H1 (cell line): ENCODE data around the gene MEGF11. TPM values are rescaled to one million over a fixed set of nuclear protein-coding genes. Genes with fewer than 3 reads are reported as not detected.

Experiments used
- CTCF ChIA-PET: fragments of 300-600 bp; sonication (Branson Sonifier 250); formaldehyde crosslinking; loops from one replicate; lab custom pipeline; 2021; ENCODE audit not compliant: partially characterized antibody; lab: Charles Lee
- POLR2A ChIA-PET: fragments of 300-600 bp; sonication (Branson Sonifier 250); formaldehyde crosslinking; loops from one replicate; lab custom pipeline; 2021; ENCODE audit warnings: inconsistent platforms; ENCODE audit not compliant: partially characterized antibody; lab: Charles Lee
- DNase-seq, 2 experiments: peaks; one replicate each; pipeline versions ENCODE4 v3.0.0 to v3.0.0-alpha.2; 2010 to 2022; ENCODE audit warnings: low spot score in 2 of 2, low read depth in 1 of 2, mixed read lengths in 1 of 2
- FAIRE-seq: peaks from 2 replicates; lab custom pipeline; 2011; peaks lifted over from hg19 to GRCh38; lab: Jason Lieb, UNC
- H2AFZ ChIP-seq: 2 replicates; pipeline ENCODE4 v1.8.1; 2012; ENCODE audit warnings: low read length, inconsistent platforms
- H2AK5ac ChIP-seq: 2 replicates; pipeline ENCODE4 v1.6.1; 2013; ENCODE audit warnings: low read depth, low read length
- H2BK120ac ChIP-seq: replicated peaks from 2 replicates; pipeline ENCODE3; 2013; ENCODE audit warnings: low read depth, low read length, inconsistent platforms
- H2BK12ac ChIP-seq: 2 replicates; pipeline ENCODE4 v1.6.1; 2013; ENCODE audit warnings: low read depth, low read length
- H2BK15ac ChIP-seq: 2 replicates; pipeline ENCODE4 v1.6.1; 2013; ENCODE audit warnings: low read length
- H2BK20ac ChIP-seq: 2 replicates; pipeline ENCODE4 v1.6.1; 2013; ENCODE audit warnings: low read length
- H2BK5ac ChIP-seq: 2 replicates; pipeline ENCODE4 v1.6.1; 2013; ENCODE audit warnings: low read depth, low read length
- H3K14ac ChIP-seq: 2 replicates; pipeline ENCODE4 v1.6.1; 2013; ENCODE audit warnings: inconsistent platforms; ENCODE audit not compliant: insufficient read length
- H3K18ac ChIP-seq: 2 replicates; pipeline ENCODE4 v1.6.1; 2013; ENCODE audit warnings: low read length; ENCODE audit errors: extremely low read depth
- H3K23ac ChIP-seq: 2 replicates; pipeline ENCODE4 v1.6.1; 2013; ENCODE audit warnings: inconsistent platforms; ENCODE audit not compliant: insufficient read length
- H3K23me2 ChIP-seq: 2 replicates; pipeline ENCODE4 v1.6.1; 2013; ENCODE audit warnings: low read depth, low read length
- H3K27ac ChIP-seq: 2 replicates; pipeline ENCODE4 v1.6.1; 2011; ENCODE audit warnings: low read depth, low read length, inconsistent platforms
- H3K27me3 ChIP-seq, 4 experiments: replicated peaks in 1 of 4; 1 replicate in 1 of 4; 2 replicates in 3 of 4; pipeline versions ENCODE4 v1.6.1 to v1.8.1; 2011 to 2013; ENCODE audit warnings: low read length in 3 of 4, mild to moderate bottlenecking in 3 of 4, inconsistent platforms in 2 of 4, mixed read lengths in 2 of 4, moderate library complexity in 1 of 4; ENCODE audit not compliant: control insufficient read depth in 3 of 4, insufficient read depth in 3 of 4; ENCODE audit errors: extremely low read depth in 1 of 4
- H3K36me3 ChIP-seq, 4 experiments: 2 replicates each; pipeline versions ENCODE4 v1.6.1 to v1.8.1; 2011 to 2013; ENCODE audit warnings: mild to moderate bottlenecking in 4 of 4, low read length in 3 of 4, moderate library complexity in 2 of 4, control low read depth in 1 of 4, inconsistent platforms in 1 of 4; ENCODE audit not compliant: insufficient read depth in 4 of 4, control insufficient read depth in 2 of 4
- H3K4ac ChIP-seq: replicated peaks from 2 replicates; pipeline ENCODE3; 2013; ENCODE audit warnings: low read length, low read depth, mixed read lengths, inconsistent platforms; ENCODE audit not compliant: insufficient read length
- H3K4me1 ChIP-seq, 4 experiments: replicated peaks in 1 of 4; 1 replicate in 1 of 4; 2 replicates in 3 of 4; pipeline versions ENCODE4 v1.6.1 to v1.8.1; 2011 to 2013; ENCODE audit warnings: low read length in 3 of 4, inconsistent platforms in 2 of 4, mixed read lengths in 1 of 4; ENCODE audit not compliant: insufficient read depth in 4 of 4, control insufficient read depth in 3 of 4
- H3K4me2 ChIP-seq, 2 experiments: 2 replicates each; pipeline versions ENCODE4 v1.6.1 to v1.8.1; 2011 to 2013; ENCODE audit warnings: low read depth in 2 of 2, low read length in 2 of 2, control low read depth in 1 of 2, inconsistent platforms in 1 of 2, mild to moderate bottlenecking in 1 of 2; ENCODE audit not compliant: insufficient read depth in 1 of 2
- H3K4me3 ChIP-seq, 4 experiments: fragments of 200-600, 300-600 bp in 1 of 4; sonication (generic), shearing (Covaris generic), sonication (Bioruptor Twin) in 1 of 4; 2 replicates each; pipeline versions ENCODE4 v1.5.1 to v1.8.1; 2011 to 2016; ENCODE audit warnings: low read length in 4 of 4, low read depth in 3 of 4, control low read depth in 2 of 4, inconsistent platforms in 2 of 4, mild to moderate bottlenecking in 2 of 4, mixed read lengths in 1 of 4, moderate library complexity in 1 of 4; ENCODE audit not compliant: insufficient read depth in 2 of 4; ENCODE audit errors: extremely low read depth in 1 of 4
- H3K56ac ChIP-seq: replicated peaks from 2 replicates; pipeline ENCODE3; 2013; ENCODE audit warnings: low read depth, mild to moderate bottlenecking, mixed read lengths, low read length, inconsistent platforms; ENCODE audit not compliant: insufficient read length
- H3K79me1 ChIP-seq: 2 replicates; pipeline ENCODE4 v1.6.1; 2013; ENCODE audit warnings: low read depth, low read length, control low read depth
- H3K79me2 ChIP-seq, 2 experiments: 2 replicates each; pipeline versions ENCODE4 v1.6.1 to v1.8.1; 2012 to 2013; ENCODE audit warnings: low read length in 2 of 2, mild to moderate bottlenecking in 2 of 2, inconsistent platforms in 1 of 2; ENCODE audit not compliant: insufficient read depth in 2 of 2, control insufficient read depth in 1 of 2
- H3K9ac ChIP-seq, 4 experiments: replicated peaks in 1 of 4; 1 replicate in 1 of 4; 2 replicates in 3 of 4; pipeline versions ENCODE4 v1.6.1 to v1.8.1; 2011 to 2013; ENCODE audit warnings: low read depth in 3 of 4, low read length in 3 of 4, control low read depth in 2 of 4, mild to moderate bottlenecking in 2 of 4, moderate library complexity in 2 of 4, inconsistent platforms in 1 of 4; ENCODE audit errors: extremely low read depth in 1 of 4
- H3K9me3 ChIP-seq, 2 experiments: 2 replicates each; pipeline versions ENCODE4 v1.6.1 to v1.8.1; 2012 to 2013; ENCODE audit warnings: mild to moderate bottlenecking in 2 of 2, moderate library complexity in 2 of 2, control low read depth in 1 of 2, inconsistent platforms in 1 of 2, low read depth in 1 of 2, low read length in 1 of 2, mixed read lengths in 1 of 2; ENCODE audit not compliant: insufficient read depth in 2 of 2
- H4K20me1 ChIP-seq, 2 experiments: replicated peaks in 1 of 2; 2 replicates each; pipeline versions ENCODE3 to v1.8.1; 2011 to 2013; ENCODE audit warnings: inconsistent platforms in 2 of 2, low read length in 2 of 2, mild to moderate bottlenecking in 1 of 2; ENCODE audit not compliant: insufficient read depth in 2 of 2, control insufficient read depth in 1 of 2
- H4K5ac ChIP-seq: 2 replicates; pipeline ENCODE4 v1.6.1; 2013; ENCODE audit warnings: low read length, low read depth, mixed read lengths, inconsistent platforms; ENCODE audit not compliant: insufficient read length
- H4K8ac ChIP-seq: 2 replicates; pipeline ENCODE4 v1.8.0; 2013; ENCODE audit warnings: mild to moderate bottlenecking, moderate library complexity, low read length, inconsistent platforms; ENCODE audit not compliant: insufficient read depth; ENCODE audit errors: extremely low read depth
- H4K91ac ChIP-seq: replicated peaks from 2 replicates; pipeline ENCODE3; 2013; ENCODE audit warnings: low read length, mixed read lengths, inconsistent platforms; ENCODE audit not compliant: insufficient read length
- CEBPB ChIP-seq: IDR thresholded peaks from 2 replicates; pipeline ENCODE4 v1.6.1; 2012; ENCODE audit warnings: low read depth, low read length
- GTF2F1 ChIP-seq: IDR thresholded peaks from 2 replicates; pipeline ENCODE4 v1.6.1; 2012; ENCODE audit warnings: low read depth, low read length, improper control_type of control experiment, borderline replicate concordance
- HDAC6 ChIP-seq: IDR thresholded peaks from one replicate; pipeline ENCODE4 v1.7.1; 2012; ENCODE audit warnings: low read depth, mild to moderate bottlenecking, inconsistent platforms, low read length, moderate library complexity
- JUN ChIP-seq: IDR thresholded peaks from 2 replicates; pipeline ENCODE4 v1.6.1; 2011; ENCODE audit warnings: low read depth, mild to moderate bottlenecking, improper control_type of control experiment, low read length
- KDM1A ChIP-seq: fragments of 200-600, 300-600 bp; sonication (generic); IDR thresholded peaks from 2 replicates; pipeline ENCODE4 v1.7.1; 2016; ENCODE audit warnings: mild to moderate bottlenecking, low read length, borderline replicate concordance
- NRF1 ChIP-seq: IDR thresholded peaks from 2 replicates; pipeline ENCODE4 v1.6.1; 2011; ENCODE audit warnings: mild to moderate bottlenecking, low read depth, low read length, improper control_type of control experiment
- PHF8 ChIP-seq: fragments of 200-600 bp; sonication (generic); conservative IDR thresholded peaks from 2 replicates; pipeline ENCODE4 v1.7.1; 2012; ENCODE audit warnings: low read depth, mild to moderate bottlenecking, inconsistent platforms, low read length, moderate library complexity
- RNF2 ChIP-seq: fragments of 200-900, 300-1000 bp; sonication (generic); IDR thresholded peaks from 2 replicates; pipeline ENCODE4 v1.7.1; 2016; ENCODE audit warnings: borderline replicate concordance, low read depth, mild to moderate bottlenecking, antibody characterized with exemption, low read length; ENCODE audit not compliant: poor library complexity, severe bottlenecking; ENCODE audit errors: missing control alignments
- ZNF274 ChIP-seq: IDR thresholded peaks from 2 replicates; pipeline ENCODE4 v1.7.0; 2012; ENCODE audit warnings: low read length, borderline replicate concordance; ENCODE audit errors: extremely low read depth
- whole genome bisulfite sequencing, 2 experiments: shearing (Covaris generic) in 1 of 2; methylation state at CpG; one replicate each; pipeline versions ENCODE4 v1.1.6 to v1.1.7; 2013 to 2015; ENCODE audit warnings: low lambda C conversion rate in 2 of 2, mixed read lengths in 2 of 2, inconsistent platforms in 1 of 2, low coverage in 1 of 2, missing lambda C conversion rate in 1 of 2; ENCODE audit not compliant: insufficient replicate concordance in 2 of 2, insufficient coverage in 1 of 2, insufficient read length in 1 of 2; ENCODE audit errors: extremely low coverage in 1 of 2, missing lambda C conversion rate in 1 of 2; 5-methylcytosine and 5-hydroxymethylcytosine counted together
- polyA plus RNA-seq, 7 experiments: library from polyadenylated mRNA; depleted of rRNA in 3 of 7; stranded (reverse) in 5 of 7; unstranded in 2 of 7; fragments of >200 nt in 5 of 7; fragments of 200-250 nt in 2 of 7; gene quantifications; 1 replicate in 5 of 7; 2 replicates in 1 of 7; 4 replicates in 1 of 7; pipeline versions ENCODE4 v1.2.1 to v1.2.3, GENCODE V29; 2011 to 2013; ENCODE audit warnings: missing spikeins in 2 of 7, mixed read lengths in 2 of 7
- total RNA-seq: library from RNA; stranded (reverse); fragmentation: NEBNext Ultra II Directional; extraction: Animal tissue kit (Norgen Biotek cat#: 25700); gene quantifications from 2 replicates; pipeline ENCODE4 v1.2.1, GENCODE V29; 2021
- TF ChIP-seq, protein P1 (sequence below), 3 experiments: IDR thresholded peaks; 1 replicate in 2 of 3; 2 replicates in 1 of 3; pipeline versions ENCODE4 v1.5.1 to v1.6.1; 2011; ENCODE audit warnings: low read length in 3 of 3, mild to moderate bottlenecking in 3 of 3, inconsistent platforms in 2 of 3, low read depth in 1 of 3, moderate library complexity in 1 of 3; ENCODE audit not compliant: insufficient read depth in 1 of 3; ENCODE audit errors: control extremely low read depth in 1 of 3

MEGF11 gene
- total and polyA plus RNA-seq, 2 of the 8 experiments (the other 6 are each of a cell fraction or from before 2014, with no cell fraction given), result 4.4 to 4.8 TPM

DNA sequence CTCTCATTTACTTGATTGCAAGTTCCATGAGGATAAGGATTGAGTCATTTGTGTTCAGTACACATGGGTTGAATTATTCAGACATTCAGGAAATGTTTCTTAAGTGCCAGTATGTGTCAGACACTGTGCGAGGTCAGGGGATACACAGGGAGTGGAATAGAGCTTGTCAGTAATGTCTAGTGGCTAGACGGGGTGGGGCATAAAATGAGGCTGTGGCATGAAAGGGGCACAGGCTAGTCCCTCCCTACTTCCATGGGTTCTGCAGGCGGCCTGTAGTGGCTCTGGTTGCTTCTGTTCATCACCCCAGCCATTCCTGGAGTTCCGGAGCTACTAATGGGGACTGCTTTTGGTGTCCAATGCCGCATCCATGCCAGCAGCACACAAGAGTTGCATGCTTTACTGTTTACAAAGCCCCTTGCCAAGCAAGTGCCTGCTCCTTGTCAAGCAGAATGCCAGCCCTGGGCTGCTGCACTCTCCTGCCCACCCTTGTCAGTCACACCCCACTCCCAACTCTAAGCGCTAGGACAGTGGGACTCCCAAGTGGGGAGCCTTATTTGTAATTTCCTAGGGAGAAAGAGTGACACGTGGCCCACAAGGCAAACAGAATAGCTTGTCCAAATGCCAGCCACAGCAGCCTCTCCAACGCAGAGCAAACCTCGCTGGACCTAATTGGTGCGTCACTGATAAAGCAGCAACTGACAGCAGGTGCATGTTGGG, 313.5 kb downstream of the MEGF11 start:
- no peak for FAIRE-seq
- no peak overlapping the region for H2AFZ ChIP-seq
- H2AK5ac ChIP-seq, result no peak overlapping the region
- H3K4ac ChIP-seq, result no peak overlapping the region
- no peak overlapping the region for H2BK5ac ChIP-seq
- ChIA-PET CTCF (interaction anchor here (0.5 to 1.6 kb wide), 8 partner anchors 10 to 162 kb away, joined by 3 to 6 read pairs (median 4); no protein-coding TSS in a partner anchor), POLR2A (no interaction called here)
- H3K9ac ChIP-seq, result no peak overlapping the region; a peak in 1 of 7 replicates
- H3K9me3 ChIP-seq, result no peaks in the 10 kb centered on the region
- no peak for DNase-seq
- H3K4me1 ChIP-seq, result no peaks in the 10 kb centered on the region
- no peak overlapping the region for H3K4me3 ChIP-seq
- H3K18ac ChIP-seq, result no peak overlapping the region
- H3K27ac ChIP-seq, result no peak overlapping the region
- no peaks in the 10 kb centered on the region for H4K20me1 ChIP-seq
- H2BK20ac ChIP-seq, result no peak overlapping the region
- no peak overlapping the region for H2BK120ac ChIP-seq
- peak overlapping the region; percentile 60 for H4K8ac ChIP-seq
- no peaks in the 10 kb centered on the region for H3K79me1 ChIP-seq
- no peak overlapping the region for H3K14ac ChIP-seq
- H3K79me2 ChIP-seq, result no peaks in the 10 kb centered on the region
- H3K23me2 ChIP-seq, result no peaks in the 10 kb centered on the region
- H3K36me3 ChIP-seq, result no peaks in the 10 kb centered on the region
- 94% methylated on average over 10 of the region's 10 CpGs; no CpG with 5 or more reads in 1 of the 2 experiments for WGBS, 2 experiments
- H3K4me2 ChIP-seq, result no peak overlapping the region
- no peak overlapping the region for H2BK15ac ChIP-seq
- no peak overlapping the region for H4K91ac ChIP-seq
- H3K23ac ChIP-seq, result no peak overlapping the region
- no peak overlapping the region for H3K56ac ChIP-seq
- H3K27me3 ChIP-seq, result no peaks in the 10 kb centered on the region
- H4K5ac ChIP-seq, result no peak overlapping the region
- no peak overlapping the region for H2BK12ac ChIP-seq
- TF ChIP-seq HDAC6 (no peak), GTF2F1 (no peak), JUN (no peak), NRF1 (no peak), PHF8 (no peak), ZNF274 (no peak), KDM1A (no peak), CEBPB (no peak), RNF2 (no peak)
- TF ChIP-seq, protein P1, sequence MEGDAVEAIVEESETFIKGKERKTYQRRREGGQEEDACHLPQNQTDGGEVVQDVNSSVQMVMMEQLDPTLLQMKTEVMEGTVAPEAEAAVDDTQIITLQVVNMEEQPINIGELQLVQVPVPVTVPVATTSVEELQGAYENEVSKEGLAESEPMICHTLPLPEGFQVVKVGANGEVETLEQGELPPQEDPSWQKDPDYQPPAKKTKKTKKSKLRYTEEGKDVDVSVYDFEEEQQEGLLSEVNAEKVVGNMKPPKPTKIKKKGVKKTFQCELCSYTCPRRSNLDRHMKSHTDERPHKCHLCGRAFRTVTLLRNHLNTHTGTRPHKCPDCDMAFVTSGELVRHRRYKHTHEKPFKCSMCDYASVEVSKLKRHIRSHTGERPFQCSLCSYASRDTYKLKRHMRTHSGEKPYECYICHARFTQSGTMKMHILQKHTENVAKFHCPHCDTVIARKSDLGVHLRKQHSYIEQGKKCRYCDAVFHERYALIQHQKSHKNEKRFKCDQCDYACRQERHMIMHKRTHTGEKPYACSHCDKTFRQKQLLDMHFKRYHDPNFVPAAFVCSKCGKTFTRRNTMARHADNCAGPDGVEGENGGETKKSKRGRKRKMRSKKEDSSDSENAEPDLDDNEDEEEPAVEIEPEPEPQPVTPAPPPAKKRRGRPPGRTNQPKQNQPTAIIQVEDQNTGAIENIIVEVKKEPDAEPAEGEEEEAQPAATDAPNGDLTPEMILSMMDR (IDR thresholded peaks at IDR 0.05; ENCODE audit: control extremely low read depth in 1 of 3, insufficient read depth in 1 of 3, low read depth in 1 of 3, low read length in 3 of 3), result no peak
